ENCODE measurements around the gene NTSR1. TPM values are rescaled to one million over a fixed set of nuclear protein-coding genes. Genes with fewer than 3 reads are reported as not detected.

NTSR1 gene
- total and polyA plus RNA-seq, 2 of the 8 experiments (the other 6 are each of a cell fraction or from before 2014, with no cell fraction given) = 0.53 to 0.89 TPM

DNA sequence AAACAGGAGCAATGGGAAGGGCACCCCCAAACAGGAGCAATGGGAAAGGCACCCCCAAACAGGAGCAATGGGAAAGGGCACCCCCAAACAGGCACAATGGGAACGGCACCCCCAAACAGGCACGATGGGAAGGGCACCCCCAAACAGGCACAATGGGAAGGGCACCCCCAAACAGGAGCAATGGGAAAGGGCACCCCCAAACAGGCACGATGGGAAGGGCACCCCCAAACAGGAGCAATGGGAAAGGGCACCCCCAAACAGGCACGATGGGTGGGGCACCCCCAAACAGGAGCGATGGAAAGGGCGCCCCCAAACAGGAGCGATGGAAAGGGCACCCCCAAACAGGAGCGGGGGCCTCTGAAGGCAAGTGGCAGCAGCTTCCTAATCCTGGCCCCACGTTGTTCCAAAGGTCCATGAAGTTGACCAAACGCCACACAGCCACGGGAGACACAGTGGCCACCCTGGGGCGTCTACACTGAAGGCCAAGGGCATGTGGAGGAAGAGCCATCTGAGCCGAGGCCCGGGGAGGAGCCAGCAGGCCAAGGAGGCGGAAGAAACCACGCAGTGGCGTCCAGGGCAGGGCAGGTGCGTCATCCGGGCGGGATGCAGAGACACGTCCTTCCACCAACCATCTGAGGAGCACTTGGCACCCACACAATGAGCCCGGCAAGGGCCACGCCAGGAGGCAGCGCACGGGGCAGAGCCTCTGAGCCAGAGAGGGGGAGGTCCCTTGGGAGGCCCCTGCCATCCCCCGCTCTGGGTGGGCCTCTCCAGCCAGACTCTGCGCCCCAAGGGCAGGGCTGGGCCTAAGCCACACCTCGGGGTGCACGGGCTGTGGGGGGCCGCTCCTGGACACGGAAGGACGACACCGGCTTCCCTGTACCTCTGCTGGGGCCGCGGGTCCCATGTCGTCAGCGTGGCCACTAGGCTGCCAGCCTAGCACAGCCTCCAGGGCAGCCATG lies 21.5 kb upstream of the NTSR1 start (continued):
- TF ChIP-seq, protein P1, sequence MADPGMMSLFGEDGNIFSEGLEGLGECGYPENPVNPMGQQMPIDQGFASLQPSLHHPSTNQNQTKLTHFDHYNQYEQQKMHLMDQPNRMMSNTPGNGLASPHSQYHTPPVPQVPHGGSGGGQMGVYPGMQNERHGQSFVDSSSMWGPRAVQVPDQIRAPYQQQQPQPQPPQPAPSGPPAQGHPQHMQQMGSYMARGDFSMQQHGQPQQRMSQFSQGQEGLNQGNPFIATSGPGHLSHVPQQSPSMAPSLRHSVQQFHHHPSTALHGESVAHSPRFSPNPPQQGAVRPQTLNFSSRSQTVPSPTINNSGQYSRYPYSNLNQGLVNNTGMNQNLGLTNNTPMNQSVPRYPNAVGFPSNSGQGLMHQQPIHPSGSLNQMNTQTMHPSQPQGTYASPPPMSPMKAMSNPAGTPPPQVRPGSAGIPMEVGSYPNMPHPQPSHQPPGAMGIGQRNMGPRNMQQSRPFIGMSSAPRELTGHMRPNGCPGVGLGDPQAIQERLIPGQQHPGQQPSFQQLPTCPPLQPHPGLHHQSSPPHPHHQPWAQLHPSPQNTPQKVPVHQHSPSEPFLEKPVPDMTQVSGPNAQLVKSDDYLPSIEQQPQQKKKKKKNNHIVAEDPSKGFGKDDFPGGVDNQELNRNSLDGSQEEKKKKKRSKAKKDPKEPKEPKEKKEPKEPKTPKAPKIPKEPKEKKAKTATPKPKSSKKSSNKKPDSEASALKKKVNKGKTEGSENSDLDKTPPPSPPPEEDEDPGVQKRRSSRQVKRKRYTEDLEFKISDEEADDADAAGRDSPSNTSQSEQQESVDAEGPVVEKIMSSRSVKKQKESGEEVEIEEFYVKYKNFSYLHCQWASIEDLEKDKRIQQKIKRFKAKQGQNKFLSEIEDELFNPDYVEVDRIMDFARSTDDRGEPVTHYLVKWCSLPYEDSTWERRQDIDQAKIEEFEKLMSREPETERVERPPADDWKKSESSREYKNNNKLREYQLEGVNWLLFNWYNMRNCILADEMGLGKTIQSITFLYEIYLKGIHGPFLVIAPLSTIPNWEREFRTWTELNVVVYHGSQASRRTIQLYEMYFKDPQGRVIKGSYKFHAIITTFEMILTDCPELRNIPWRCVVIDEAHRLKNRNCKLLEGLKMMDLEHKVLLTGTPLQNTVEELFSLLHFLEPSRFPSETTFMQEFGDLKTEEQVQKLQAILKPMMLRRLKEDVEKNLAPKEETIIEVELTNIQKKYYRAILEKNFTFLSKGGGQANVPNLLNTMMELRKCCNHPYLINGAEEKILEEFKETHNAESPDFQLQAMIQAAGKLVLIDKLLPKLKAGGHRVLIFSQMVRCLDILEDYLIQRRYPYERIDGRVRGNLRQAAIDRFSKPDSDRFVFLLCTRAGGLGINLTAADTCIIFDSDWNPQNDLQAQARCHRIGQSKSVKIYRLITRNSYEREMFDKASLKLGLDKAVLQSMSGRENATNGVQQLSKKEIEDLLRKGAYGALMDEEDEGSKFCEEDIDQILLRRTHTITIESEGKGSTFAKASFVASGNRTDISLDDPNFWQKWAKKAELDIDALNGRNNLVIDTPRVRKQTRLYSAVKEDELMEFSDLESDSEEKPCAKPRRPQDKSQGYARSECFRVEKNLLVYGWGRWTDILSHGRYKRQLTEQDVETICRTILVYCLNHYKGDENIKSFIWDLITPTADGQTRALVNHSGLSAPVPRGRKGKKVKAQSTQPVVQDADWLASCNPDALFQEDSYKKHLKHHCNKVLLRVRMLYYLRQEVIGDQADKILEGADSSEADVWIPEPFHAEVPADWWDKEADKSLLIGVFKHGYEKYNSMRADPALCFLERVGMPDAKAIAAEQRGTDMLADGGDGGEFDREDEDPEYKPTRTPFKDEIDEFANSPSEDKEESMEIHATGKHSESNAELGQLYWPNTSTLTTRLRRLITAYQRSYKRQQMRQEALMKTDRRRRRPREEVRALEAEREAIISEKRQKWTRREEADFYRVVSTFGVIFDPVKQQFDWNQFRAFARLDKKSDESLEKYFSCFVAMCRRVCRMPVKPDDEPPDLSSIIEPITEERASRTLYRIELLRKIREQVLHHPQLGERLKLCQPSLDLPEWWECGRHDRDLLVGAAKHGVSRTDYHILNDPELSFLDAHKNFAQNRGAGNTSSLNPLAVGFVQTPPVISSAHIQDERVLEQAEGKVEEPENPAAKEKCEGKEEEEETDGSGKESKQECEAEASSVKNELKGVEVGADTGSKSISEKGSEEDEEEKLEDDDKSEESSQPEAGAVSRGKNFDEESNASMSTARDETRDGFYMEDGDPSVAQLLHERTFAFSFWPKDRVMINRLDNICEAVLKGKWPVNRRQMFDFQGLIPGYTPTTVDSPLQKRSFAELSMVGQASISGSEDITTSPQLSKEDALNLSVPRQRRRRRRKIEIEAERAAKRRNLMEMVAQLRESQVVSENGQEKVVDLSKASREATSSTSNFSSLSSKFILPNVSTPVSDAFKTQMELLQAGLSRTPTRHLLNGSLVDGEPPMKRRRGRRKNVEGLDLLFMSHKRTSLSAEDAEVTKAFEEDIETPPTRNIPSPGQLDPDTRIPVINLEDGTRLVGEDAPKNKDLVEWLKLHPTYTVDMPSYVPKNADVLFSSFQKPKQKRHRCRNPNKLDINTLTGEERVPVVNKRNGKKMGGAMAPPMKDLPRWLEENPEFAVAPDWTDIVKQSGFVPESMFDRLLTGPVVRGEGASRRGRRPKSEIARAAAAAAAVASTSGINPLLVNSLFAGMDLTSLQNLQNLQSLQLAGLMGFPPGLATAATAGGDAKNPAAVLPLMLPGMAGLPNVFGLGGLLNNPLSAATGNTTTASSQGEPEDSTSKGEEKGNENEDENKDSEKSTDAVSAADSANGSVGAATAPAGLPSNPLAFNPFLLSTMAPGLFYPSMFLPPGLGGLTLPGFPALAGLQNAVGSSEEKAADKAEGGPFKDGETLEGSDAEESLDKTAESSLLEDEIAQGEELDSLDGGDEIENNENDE (IDR thresholded peaks at IDR 0.05; ENCODE audit: insufficient replicate concordance, low read length) = no peak
- TF ChIP-seq EZH2 (IDR thresholded peaks at IDR 0.05; ENCODE audit: low read depth, low read length, severe bottlenecking) = no peak
- no peak for TF ChIP-seq POLR2AphosphoS5 (IDR thresholded peaks at IDR 0.05; ENCODE audit: low read depth, low read length)
- TF ChIP-seq SAP30 (IDR thresholded peaks at IDR 0.05; ENCODE audit: insufficient read depth, insufficient replicate concordance, low read length) = no peak
